Right atrium auricular region (tissue), 2 donors: ENCODE results near the gene CACNA2D1. TPM values are rescaled to one million over a fixed set of nuclear protein-coding genes. Genes with fewer than 3 reads are reported as not detected.

Experiments
- DNase-seq: peaks from one replicate; pipeline ENCODE4 v3.0.0-alpha.2; 2019; ENCODE audit warnings: low spot score
- H3K27ac ChIP-seq, 2 donors: fragments of 200-600 bp; sonication (generic); 1 replicate in 1 of 2; 2 replicates in 1 of 2; pipeline ENCODE4 v1.5.1; 2016 to 2019
- H3K27me3 ChIP-seq, 2 donors: fragments of 200-600 bp; sonication (generic); one replicate each; pipeline versions ENCODE4 v1.5.1 to v1.6.0; 2017 to 2019
- H3K36me3 ChIP-seq: fragments of 200-600 bp; sonication (generic); one replicate; pipeline ENCODE4 v1.5.1; 2016
- H3K4me1 ChIP-seq, 2 donors: fragments of 200-600 bp; sonication (generic); one replicate each; pipeline versions ENCODE4 v1.5.1 to v1.6.0; 2017 to 2019
- H3K4me3 ChIP-seq, 2 donors: fragments of 200-600 bp; sonication (generic); 1 replicate in 1 of 2; 2 replicates in 1 of 2; pipeline ENCODE4 v1.5.1; 2017 to 2019; ENCODE audit warnings: mild to moderate bottlenecking in 1 of 2, moderate library complexity in 1 of 2
- H3K9me3 ChIP-seq, 2 donors: fragments of 200-600 bp; sonication (generic); one replicate each; pipeline ENCODE4 v1.5.1; 2019
- CTCF ChIP-seq, 2 donors: fragments of 200-600 bp; sonication (generic); IDR thresholded peaks; one replicate each; pipeline ENCODE4 v1.5.1; 2019; ENCODE audit warnings: antibody characterized with exemption in 2 of 2
- total RNA-seq, 2 donors: library from RNA; depleted of rRNA; stranded (reverse); fragments of >200 nt; gene quantifications; one replicate each; pipeline ENCODE4 v1.1.0, GENCODE V29; 2016

The CACNA2D1 gene
- total RNA-seq, 2 donors from 2014 or later: 31.5 to 54.5 TPM

DNA sequence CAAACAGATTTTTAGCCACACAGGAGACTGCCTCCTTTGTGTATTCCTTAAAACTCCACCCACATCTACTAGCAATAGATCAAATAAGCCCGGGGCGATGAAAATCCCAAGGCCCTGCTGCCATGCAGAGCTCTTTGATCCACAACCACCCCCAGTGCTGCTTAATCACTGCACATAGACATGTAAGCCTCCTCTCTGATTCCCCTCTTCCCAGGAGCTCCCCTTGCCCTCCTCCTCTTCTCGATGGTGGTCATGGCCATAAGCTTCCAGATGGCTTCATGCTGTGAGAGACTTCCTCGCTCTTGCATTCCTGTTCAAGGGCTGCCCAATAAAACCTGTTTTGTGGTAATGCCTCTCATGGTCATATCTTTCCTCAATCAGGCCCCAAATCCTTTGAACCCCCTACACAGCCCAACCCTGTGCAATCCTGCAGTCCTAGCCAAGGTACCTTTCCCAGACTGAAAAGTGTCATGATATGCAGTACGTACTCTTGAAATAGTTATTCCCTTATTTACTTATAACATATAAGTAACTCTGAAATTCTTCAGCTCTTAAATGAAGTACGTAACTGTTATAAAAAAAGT is 158.5 kb downstream of the CACNA2D1 start:
- no peaks in the 10 kb centered on the region for H3K36me3 ChIP-seq
- no peaks in the 10 kb centered on the region for H3K9me3 ChIP-seq
- no peak for TF ChIP-seq CTCF (IDR thresholded peaks at IDR 0.05)
- H3K4me1 ChIP-seq: peaks cover 0 to 29% of the 10 kb centered on the region in 2 donors
- H3K27ac ChIP-seq: no peak overlapping the region
- no peak overlapping the region for H3K4me3 ChIP-seq
- DNase-seq: no peak
- H3K27me3 ChIP-seq: no peaks in the 10 kb centered on the region

DNA sequence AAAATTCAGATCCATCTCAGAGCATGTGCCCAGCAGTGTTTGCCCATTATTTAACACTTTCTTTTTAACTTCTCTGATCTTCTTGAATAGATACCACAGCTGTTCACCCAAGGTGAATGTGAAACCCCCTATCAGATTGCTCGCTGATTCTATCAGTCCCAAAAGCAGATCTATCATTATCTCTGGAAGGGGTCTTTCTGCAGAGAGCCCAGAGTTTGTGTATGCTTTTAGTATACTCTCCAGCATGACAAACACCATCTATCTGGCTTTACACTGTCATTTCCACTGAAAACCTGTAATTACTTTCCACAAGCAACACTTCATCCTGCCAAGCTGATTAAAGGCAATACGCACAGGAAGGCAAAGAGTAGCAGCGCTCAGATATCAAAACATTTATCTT is 168.2 kb downstream of the CACNA2D1 start:
- Histone ChIP-seq H3K4me3 (no peak overlapping the region), H3K27me3 (no peaks in the 10 kb centered on the region), H3K9me3 (no peaks in the 10 kb centered on the region), H3K27ac (no peak overlapping the region), H3K4me1 (no peaks in the 10 kb centered on the region), H3K36me3 (no peaks in the 10 kb centered on the region)
- DNase-seq: no peak
- no peak for TF ChIP-seq CTCF (IDR thresholded peaks at IDR 0.05)

DNA sequence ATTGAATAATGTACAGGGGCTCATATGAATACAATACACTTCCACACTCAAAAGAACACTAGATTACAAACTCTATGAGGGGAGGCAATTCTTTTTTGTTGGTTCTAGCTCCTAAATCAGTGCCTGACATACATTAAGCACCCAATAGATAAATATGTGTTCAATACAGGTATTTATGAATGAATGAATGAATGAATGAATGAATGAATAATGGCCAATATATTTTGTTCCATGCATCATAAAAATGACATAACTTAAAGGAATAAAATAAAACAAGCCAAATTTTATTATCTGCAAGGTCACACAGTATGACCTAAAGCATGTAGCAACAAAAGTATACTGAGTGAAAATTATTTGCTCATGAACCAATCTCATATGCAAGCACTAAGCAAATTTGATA is 168.9 kb downstream of the CACNA2D1 start:
- H3K4me1 ChIP-seq: no peaks in the 10 kb centered on the region
- no peaks in the 10 kb centered on the region for H3K9me3 ChIP-seq
- TF ChIP-seq CTCF (IDR thresholded peaks at IDR 0.05): no peak
- no peak for DNase-seq
- no peak overlapping the region for H3K4me3 ChIP-seq
- no peaks in the 10 kb centered on the region for H3K27me3 ChIP-seq
- H3K36me3 ChIP-seq: no peaks in the 10 kb centered on the region
- H3K27ac ChIP-seq: no peak overlapping the region

DNA sequence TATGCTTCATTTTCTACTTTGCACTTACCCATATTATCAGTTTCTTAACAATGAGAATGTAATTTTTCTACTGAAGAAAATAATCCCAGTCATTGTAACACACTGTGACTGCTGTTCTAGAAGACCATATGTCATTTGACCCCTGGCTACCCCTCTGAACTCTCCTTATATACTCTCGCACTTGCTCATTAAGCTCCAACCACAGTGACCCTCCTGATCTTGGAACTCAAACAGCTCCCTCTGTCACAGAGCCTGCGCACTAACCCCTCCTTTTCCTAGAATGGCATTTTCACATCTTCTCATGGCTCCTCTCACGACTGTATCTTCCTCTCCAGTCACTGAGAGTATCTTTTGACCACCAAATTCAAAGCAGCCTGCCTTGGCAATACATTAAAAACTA is 169.7 kb downstream of the CACNA2D1 start:
- H3K4me1 ChIP-seq: peaks cover 0 to 2% of the 10 kb centered on the region in 2 donors
- H3K9me3 ChIP-seq: no peaks in the 10 kb centered on the region
- H3K27ac ChIP-seq: no peak overlapping the region
- no peaks in the 10 kb centered on the region for H3K36me3 ChIP-seq
- no peak for TF ChIP-seq CTCF (IDR thresholded peaks at IDR 0.05)
- no peak for DNase-seq
- H3K27me3 ChIP-seq: no peaks in the 10 kb centered on the region
- H3K4me3 ChIP-seq: no peak overlapping the region

DNA sequence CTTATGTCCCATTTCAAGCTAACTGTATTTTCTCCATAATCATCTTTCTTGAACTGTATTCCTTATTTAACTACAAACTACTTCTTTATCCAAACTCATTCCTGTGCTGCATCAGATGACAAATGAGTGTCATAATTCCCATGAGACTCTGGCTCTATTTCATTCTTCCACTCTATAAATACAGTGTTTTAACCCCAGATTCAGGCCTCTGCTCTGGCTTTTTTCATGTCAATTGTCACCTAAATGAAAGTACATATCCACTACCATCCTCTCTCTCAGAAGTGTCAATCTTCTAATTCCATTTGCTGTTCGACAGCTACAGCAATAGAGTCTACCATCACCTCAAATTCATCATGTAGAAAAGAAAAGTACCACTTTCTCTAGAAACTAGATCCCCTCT is 172.7 kb downstream of the CACNA2D1 start:
- no peak for DNase-seq
- no peaks in the 10 kb centered on the region for H3K36me3 ChIP-seq
- H3K4me1 ChIP-seq: peaks cover 0 to 11% of the 10 kb centered on the region in 2 donors
- no peaks in the 10 kb centered on the region for H3K9me3 ChIP-seq
- no peaks in the 10 kb centered on the region for H3K27me3 ChIP-seq
- no peak overlapping the region for H3K4me3 ChIP-seq
- H3K27ac ChIP-seq: no peak overlapping the region
- no peak for TF ChIP-seq CTCF (IDR thresholded peaks at IDR 0.05)

GRCh38 chr7:82268632-82269031 is 174.9 kb downstream of the CACNA2D1 start:
- H3K27me3 ChIP-seq: no peaks in the 10 kb centered on the region
- no peaks in the 10 kb centered on the region for H3K36me3 ChIP-seq
- H3K9me3 ChIP-seq: no peaks in the 10 kb centered on the region
- H3K4me1 ChIP-seq: peaks cover 0 to 11% of the 10 kb centered on the region in 2 donors
- H3K4me3 ChIP-seq: no peak overlapping the region
- H3K27ac ChIP-seq: no peak overlapping the region
- DNase-seq: no peak
- no peak for TF ChIP-seq CTCF (IDR thresholded peaks at IDR 0.05)
